ENCODE data around the gene SLC7A6. TPM values are rescaled to one million over a fixed set of nuclear protein-coding genes. Genes with fewer than 3 reads are reported as not detected.
A peak's percentile ranks its signal among the peaks of the same experiment; 100 is the strongest.

SLC7A6 gene
- total RNA-seq, 6 experiments from 2014 or later: 46.1 to 56.6 (median 50.8) TPM

DNA sequence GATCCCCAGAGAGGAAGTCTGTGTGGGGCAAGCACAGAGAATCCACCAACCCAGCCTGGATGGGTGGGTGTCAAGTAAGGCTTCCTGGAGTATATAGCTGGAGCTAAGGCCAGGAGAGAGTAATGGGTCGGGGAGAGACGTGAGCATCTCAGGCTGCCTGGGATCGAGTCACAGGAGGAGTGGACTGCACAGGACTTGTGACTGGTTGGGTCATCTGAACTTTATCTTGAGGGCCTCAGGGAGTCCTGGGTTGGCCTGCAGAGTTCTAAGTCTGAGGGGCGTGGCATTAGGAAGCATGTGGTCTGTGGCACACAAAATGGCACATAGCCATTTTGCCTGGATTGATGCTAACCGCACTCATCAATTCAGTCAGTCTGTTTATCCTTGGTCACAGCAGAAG, 17.7 kb upstream of the SLC7A6 start:
- Mint-ChIP-seq H3K9me3 (no peaks in the 10 kb centered on the region), H3K36me3 (ENCODE audit: low read depth) (peaks cover 8% of the 10 kb centered on the region; the same call in 1 of the 2 replicates)

DNA sequence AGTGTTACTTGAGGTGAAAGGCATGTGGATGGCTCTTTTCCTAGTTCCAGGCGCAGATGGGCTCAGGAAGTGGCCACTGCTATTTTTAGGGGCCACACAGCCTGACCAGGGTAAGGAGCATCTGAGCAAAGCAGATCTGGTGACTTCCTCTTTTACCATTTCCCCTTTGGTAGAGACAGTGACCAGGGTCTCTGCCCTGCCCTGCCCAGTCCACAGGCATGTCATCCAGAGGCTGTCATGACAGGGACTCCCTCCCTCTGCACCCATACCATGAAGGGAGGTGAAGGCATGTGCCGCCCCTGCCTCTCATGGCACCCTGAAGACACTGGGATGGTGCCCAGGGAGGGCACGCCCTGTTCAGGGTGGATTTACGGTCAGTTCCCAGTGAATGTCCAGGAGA, 16.9 kb upstream of the SLC7A6 start:
- H3K9me3 Mint-ChIP-seq: no peaks in the 10 kb centered on the region
- H3K4me3 Mint-ChIP-seq: no peak overlapping the region
- TF ChIP-seq, protein P1, sequence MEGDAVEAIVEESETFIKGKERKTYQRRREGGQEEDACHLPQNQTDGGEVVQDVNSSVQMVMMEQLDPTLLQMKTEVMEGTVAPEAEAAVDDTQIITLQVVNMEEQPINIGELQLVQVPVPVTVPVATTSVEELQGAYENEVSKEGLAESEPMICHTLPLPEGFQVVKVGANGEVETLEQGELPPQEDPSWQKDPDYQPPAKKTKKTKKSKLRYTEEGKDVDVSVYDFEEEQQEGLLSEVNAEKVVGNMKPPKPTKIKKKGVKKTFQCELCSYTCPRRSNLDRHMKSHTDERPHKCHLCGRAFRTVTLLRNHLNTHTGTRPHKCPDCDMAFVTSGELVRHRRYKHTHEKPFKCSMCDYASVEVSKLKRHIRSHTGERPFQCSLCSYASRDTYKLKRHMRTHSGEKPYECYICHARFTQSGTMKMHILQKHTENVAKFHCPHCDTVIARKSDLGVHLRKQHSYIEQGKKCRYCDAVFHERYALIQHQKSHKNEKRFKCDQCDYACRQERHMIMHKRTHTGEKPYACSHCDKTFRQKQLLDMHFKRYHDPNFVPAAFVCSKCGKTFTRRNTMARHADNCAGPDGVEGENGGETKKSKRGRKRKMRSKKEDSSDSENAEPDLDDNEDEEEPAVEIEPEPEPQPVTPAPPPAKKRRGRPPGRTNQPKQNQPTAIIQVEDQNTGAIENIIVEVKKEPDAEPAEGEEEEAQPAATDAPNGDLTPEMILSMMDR (IDR thresholded peaks at IDR 0.05): no peak
- no peak overlapping the region for H3K27ac Mint-ChIP-seq
- H3K4me1 Mint-ChIP-seq (ENCODE audit: low read depth): peaks cover 34% of the 10 kb centered on the region
- no peak for DNase-seq
- H3K36me3 Mint-ChIP-seq (ENCODE audit: low read depth): peaks cover 8% of the 10 kb centered on the region; the same call in 1 of the 2 replicates
- H3K27me3 Mint-ChIP-seq (ENCODE audit: insufficient read depth): no peaks in the 10 kb centered on the region; the same call in 1 of the 2 replicates

More for the DNA sequence above, 17.7 kb upstream of the SLC7A6 start:
- Mint-ChIP-seq H3K27me3 (ENCODE audit: insufficient read depth) (no peaks in the 10 kb centered on the region; the same call in 1 of the 2 replicates), H3K27ac (no peak overlapping the region), H3K4me1 (ENCODE audit: low read depth) (peaks cover 34% of the 10 kb centered on the region), H3K4me3 (peak overlapping the region; percentile 95)
- TF ChIP-seq, protein P1 (IDR thresholded peaks at IDR 0.05): no peak
- no peak for DNase-seq

DNA sequence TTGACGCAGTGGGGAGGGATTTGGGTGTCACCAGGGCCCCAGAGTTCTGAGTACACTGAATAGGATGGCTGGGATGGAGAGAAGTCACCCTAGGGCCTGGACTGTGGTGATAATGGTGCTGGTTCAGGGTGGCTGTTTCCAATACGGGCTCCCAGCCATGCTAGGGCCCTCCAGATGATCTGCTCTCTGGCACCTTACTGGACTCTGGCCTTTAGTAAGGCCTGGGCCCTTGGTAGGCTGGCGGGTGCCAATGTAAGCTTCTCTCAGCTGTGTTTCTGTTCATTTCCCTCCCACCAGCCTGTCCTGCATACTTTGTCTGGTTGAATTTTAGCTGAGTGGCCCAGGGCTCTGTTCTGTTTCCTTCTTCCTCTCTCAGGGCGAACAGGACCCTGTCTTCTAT, 16.4 kb upstream of the SLC7A6 start:
- H3K9me3 Mint-ChIP-seq: no peaks in the 10 kb centered on the region
- H3K27ac Mint-ChIP-seq: peak overlapping the region; percentile 23; the same call in 1 of the 2 replicates
- peaks cover 34% of the 10 kb centered on the region for H3K4me1 Mint-ChIP-seq (ENCODE audit: low read depth)
- H3K36me3 Mint-ChIP-seq (ENCODE audit: low read depth): peaks cover 8% of the 10 kb centered on the region; the same call in 1 of the 2 replicates
- no peak overlapping the region for H3K4me3 Mint-ChIP-seq
- TF ChIP-seq, protein P1 (IDR thresholded peaks at IDR 0.05): no peak
- no peaks in the 10 kb centered on the region; the same call in 1 of the 2 replicates for H3K27me3 Mint-ChIP-seq (ENCODE audit: insufficient read depth)
- no peak for DNase-seq

DNA sequence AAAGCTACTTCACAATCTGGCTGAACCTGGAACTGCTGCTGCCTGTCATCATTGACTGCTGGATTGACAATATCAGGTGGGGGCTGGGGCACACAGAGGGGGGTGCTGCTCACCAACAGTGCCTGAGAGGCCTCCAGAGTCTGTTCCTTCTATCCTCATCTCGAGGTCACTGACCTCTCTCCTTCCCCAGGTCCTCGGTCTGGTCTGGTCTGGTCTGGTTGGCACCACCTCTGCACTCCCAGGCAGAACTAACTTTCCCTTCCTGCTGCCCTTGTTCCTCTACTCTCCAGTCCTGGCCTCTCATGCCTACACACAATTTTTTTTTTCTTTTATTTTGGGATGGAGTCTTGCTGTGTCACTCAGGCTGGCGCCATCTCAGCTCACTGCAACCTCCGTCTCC, 15.0 kb upstream of the SLC7A6 start:
- Mint-ChIP-seq H3K36me3 (ENCODE audit: low read depth) (peaks cover 8% of the 10 kb centered on the region; the same call in 1 of the 2 replicates), H3K27me3 (ENCODE audit: insufficient read depth) (no peaks in the 10 kb centered on the region; the same call in 1 of the 2 replicates), H3K4me3 (no peak overlapping the region), H3K9me3 (no peaks in the 10 kb centered on the region), H3K27ac (no peak overlapping the region), H3K4me1 (ENCODE audit: low read depth) (peaks cover 30% of the 10 kb centered on the region)
- TF ChIP-seq, protein P1 (IDR thresholded peaks at IDR 0.05): no peak
- no peak for DNase-seq

GRCh38 chr16:68250951-68251350, 13.4 kb upstream of the SLC7A6 start:
- Mint-ChIP-seq H3K4me1 (ENCODE audit: low read depth) (peaks cover 18% of the 10 kb centered on the region), H3K27ac (no peak overlapping the region), H3K36me3 (ENCODE audit: low read depth) (peaks cover 8% of the 10 kb centered on the region; the same call in 1 of the 2 replicates), H3K9me3 (no peaks in the 10 kb centered on the region), H3K27me3 (ENCODE audit: insufficient read depth) (no peaks in the 10 kb centered on the region), H3K4me3 (no peak overlapping the region)
- DNase-seq: no peak
- TF ChIP-seq, protein P1 (IDR thresholded peaks at IDR 0.05): no peak

Measured in HFFc6 (cell line).